Measurements from ENCODE around the gene REEP1. TPM values are rescaled to one million over a fixed set of nuclear protein-coding genes. Genes with fewer than 3 reads are reported as not detected.
"Not testable (repeated sequence)": the region's sequence is repeated elsewhere in the genome, so short reads cannot be mapped to it uniquely, and the experiment has no call there.

The REEP1 gene
- total RNA-seq, 1 experiment from 2014 or later: 0.20 TPM

GRCh38 chr2:86221066-86221684, 116.3 kb downstream of the REEP1 start:
- in situ Hi-C loops (cut with HindIII; ENCODE audit: low pct_unique_long_range_greater_than_20kb, low sequenced_read_pairs): no loop called here
- DNase-seq (ENCODE audit: low read depth): no peak

- no peak for DNase-seq (ENCODE audit: low read depth)
- in situ Hi-C loops (cut with HindIII; ENCODE audit: low pct_unique_long_range_greater_than_20kb, low sequenced_read_pairs): no loop called here
These were observed 117.5 kb downstream of the REEP1 start for GRCh38 chr2:86219896-86220295.

GRCh38 chr2:86218124-86218523, 119.3 kb downstream of the REEP1 start:
- in situ Hi-C loops (cut with HindIII; ENCODE audit: low pct_unique_long_range_greater_than_20kb, low sequenced_read_pairs): no loop called here
- DNase-seq (ENCODE audit: low read depth): no peak

GRCh38 chr2:86216575-86217555, 120.6 kb downstream of the REEP1 start:
- no peak for DNase-seq (ENCODE audit: low read depth)
- in situ Hi-C loops (cut with HindIII; ENCODE audit: low pct_unique_long_range_greater_than_20kb, low sequenced_read_pairs): no loop called here

- DNase-seq (ENCODE audit: low read depth): no peak
- in situ Hi-C loops (cut with HindIII; ENCODE audit: low pct_unique_long_range_greater_than_20kb, low sequenced_read_pairs): no loop called here
These were observed 123.0 kb downstream of the REEP1 start for GRCh38 chr2:86214503-86214832.

GRCh38 chr2:86213699-86214502, 123.5 kb downstream of the REEP1 start:
- in situ Hi-C loops (cut with HindIII; ENCODE audit: low pct_unique_long_range_greater_than_20kb, low sequenced_read_pairs): no loop called here
- DNase-seq (ENCODE audit: low read depth): no peak

- in situ Hi-C loops (cut with HindIII; ENCODE audit: low pct_unique_long_range_greater_than_20kb, low sequenced_read_pairs): no loop called here
- DNase-seq (ENCODE audit: low read depth): no peak
These were observed 124.4 kb downstream of the REEP1 start for GRCh38 chr2:86213056-86213455.

GRCh38 chr2:86211796-86212188, 125.6 kb downstream of the REEP1 start:
- in situ Hi-C loops (cut with HindIII; ENCODE audit: low pct_unique_long_range_greater_than_20kb, low sequenced_read_pairs): no loop called here
- DNase-seq (ENCODE audit: low read depth): no peak

GRCh38 chr2:86211033-86211795, 126.2 kb downstream of the REEP1 start:
- no peak for DNase-seq (ENCODE audit: low read depth)
- in situ Hi-C loops (cut with HindIII; ENCODE audit: low pct_unique_long_range_greater_than_20kb, low sequenced_read_pairs): no loop called here

GRCh38 chr2:86204458-86204857, 133.0 kb downstream of the REEP1 start:
- no peak for DNase-seq (ENCODE audit: low read depth)
- in situ Hi-C loops (cut with HindIII; ENCODE audit: low pct_unique_long_range_greater_than_20kb, low sequenced_read_pairs): no loop called here

- in situ Hi-C loops (cut with HindIII; ENCODE audit: low pct_unique_long_range_greater_than_20kb, low sequenced_read_pairs): no loop called here
- DNase-seq (ENCODE audit: low read depth): no peak
These were observed 133.8 kb downstream of the REEP1 start for GRCh38 chr2:86203614-86204013.

GRCh38 chr2:86202702-86203101, 134.7 kb downstream of the REEP1 start:
- in situ Hi-C loops (cut with HindIII; ENCODE audit: low pct_unique_long_range_greater_than_20kb, low sequenced_read_pairs): no loop called here
- DNase-seq (ENCODE audit: low read depth): no peak

GRCh38 chr2:86202336-86202692, 135.1 kb downstream of the REEP1 start:
- in situ Hi-C loops (cut with HindIII; ENCODE audit: low pct_unique_long_range_greater_than_20kb, low sequenced_read_pairs): no loop called here
- no peak for DNase-seq (ENCODE audit: low read depth)

- in situ Hi-C loops (cut with HindIII; ENCODE audit: low pct_unique_long_range_greater_than_20kb, low sequenced_read_pairs): no loop called here
- no peak for DNase-seq (ENCODE audit: low read depth)
These were observed 135.6 kb downstream of the REEP1 start for GRCh38 chr2:86201671-86202335.

GRCh38 chr2:86200564-86200963, 136.9 kb downstream of the REEP1 start:
- DNase-seq (ENCODE audit: low read depth); in situ Hi-C loops (cut with HindIII; ENCODE audit: low pct_unique_long_range_greater_than_20kb, low sequenced_read_pairs): not testable (repeated sequence)

GRCh38 chr2:86199834-86200177, 137.6 kb downstream of the REEP1 start:
- in situ Hi-C loops (cut with HindIII; ENCODE audit: low pct_unique_long_range_greater_than_20kb, low sequenced_read_pairs): no loop called here
- DNase-seq (ENCODE audit: low read depth): no peak

GRCh38 chr2:86195808-86196387, 141.5 kb downstream of the REEP1 start:
- in situ Hi-C loops (cut with HindIII; ENCODE audit: low pct_unique_long_range_greater_than_20kb, low sequenced_read_pairs): no loop called here
- DNase-seq (ENCODE audit: low read depth): no peak

Measured in Caki2 (cell line).